ENCODE results near the gene RBL1.

GRCh38 chr20:37011147-37011546, 84.7 kb downstream of the RBL1 start:
- TF ChIP-seq CTCF (conservative IDR thresholded peaks at IDR 0.05; ENCODE audit: low read depth, low read length) (no peak), EZH2 (IDR thresholded peaks at IDR 0.05; ENCODE audit: borderline replicate concordance, low read depth, low read length, poor library complexity, severe bottlenecking) (no peak)

All from A673 (cell line).